Neural progenitor cell (in vitro differentiated cells): ENCODE measurements around the gene CACNA1B.

Experiments
- EZH2phosphoT487 ChIP-seq: fragments of 200-600 bp; sonication (generic); IDR thresholded peaks from 2 replicates; pipeline ENCODE4 v1.6.1; 2017; ENCODE audit warnings: antibody characterized with exemption
- TF ChIP-seq, protein P1 (sequence below): fragments of 200-600 bp; sonication (generic); IDR thresholded peaks from 2 replicates; pipeline ENCODE4 v1.5.1; 2017; ENCODE audit warnings: antibody characterized with exemption, mild to moderate bottlenecking

- TF ChIP-seq, protein P1, sequence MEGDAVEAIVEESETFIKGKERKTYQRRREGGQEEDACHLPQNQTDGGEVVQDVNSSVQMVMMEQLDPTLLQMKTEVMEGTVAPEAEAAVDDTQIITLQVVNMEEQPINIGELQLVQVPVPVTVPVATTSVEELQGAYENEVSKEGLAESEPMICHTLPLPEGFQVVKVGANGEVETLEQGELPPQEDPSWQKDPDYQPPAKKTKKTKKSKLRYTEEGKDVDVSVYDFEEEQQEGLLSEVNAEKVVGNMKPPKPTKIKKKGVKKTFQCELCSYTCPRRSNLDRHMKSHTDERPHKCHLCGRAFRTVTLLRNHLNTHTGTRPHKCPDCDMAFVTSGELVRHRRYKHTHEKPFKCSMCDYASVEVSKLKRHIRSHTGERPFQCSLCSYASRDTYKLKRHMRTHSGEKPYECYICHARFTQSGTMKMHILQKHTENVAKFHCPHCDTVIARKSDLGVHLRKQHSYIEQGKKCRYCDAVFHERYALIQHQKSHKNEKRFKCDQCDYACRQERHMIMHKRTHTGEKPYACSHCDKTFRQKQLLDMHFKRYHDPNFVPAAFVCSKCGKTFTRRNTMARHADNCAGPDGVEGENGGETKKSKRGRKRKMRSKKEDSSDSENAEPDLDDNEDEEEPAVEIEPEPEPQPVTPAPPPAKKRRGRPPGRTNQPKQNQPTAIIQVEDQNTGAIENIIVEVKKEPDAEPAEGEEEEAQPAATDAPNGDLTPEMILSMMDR: no peak
- TF ChIP-seq EZH2phosphoT487: no peak
Measured at GRCh38 chr9:137838576-137838975, 39.0 kb upstream of the CACNA1B start.
